Right kidney (tissue), 1 donor: ENCODE data around the gene HASPIN.
"Not testable (repeated sequence)": the region's sequence is repeated elsewhere in the genome, so short reads cannot be mapped to it uniquely, and the experiment has no call there.

ENCODE experiments used
- DNase-seq: peaks from one replicate; pipeline ENCODE4 v3.0.0-alpha.2; 2016

Gene HASPIN

GRCh38 chr17:3695723-3696411 is 27.8 kb upstream of the HASPIN start, which contains the start of gene P2RX5:
Gene P2RX5 (minus strand): TSS chr17:3696155. CDS start chr17:3696005, 150 bp downstream.
- DNase-seq, result peak; percentile 61

- no peak for DNase-seq
Measured at GRCh38 chr17:3697103-3697476, 26.6 kb upstream of the HASPIN start.

GRCh38 chr17:3698139-3698538 is 25.6 kb upstream of the HASPIN start:
- no peak for DNase-seq

GRCh38 chr17:3699951-3700350 is 23.8 kb upstream of the HASPIN start:
- no peak for DNase-seq

GRCh38 chr17:3702041-3702539 is 21.6 kb upstream of the HASPIN start:
- DNase-seq, result not testable (repeated sequence)

- no peak for DNase-seq
Measured at GRCh38 chr17:3704931-3705717, 18.6 kb upstream of the HASPIN start.

- not testable (repeated sequence) for DNase-seq
Measured at GRCh38 chr17:3705718-3705984, 18.1 kb upstream of the HASPIN start.

- no peak for DNase-seq
Measured at GRCh38 chr17:3708366-3708765, 15.3 kb upstream of the HASPIN start.

GRCh38 chr17:3710951-3711383 is 12.7 kb upstream of the HASPIN start:
- DNase-seq, result no peak

- DNase-seq, result no peak
Measured at GRCh38 chr17:3712811-3713463, 10.8 kb upstream of the HASPIN start.

GRCh38 chr17:3715296-3715695 is 8.4 kb upstream of the HASPIN start:
- DNase-seq, result no peak

GRCh38 chr17:3718201-3718600 is 5.5 kb upstream of the HASPIN start:
- DNase-seq, result no peak

GRCh38 chr17:3719265-3719664 is 4.4 kb upstream of the HASPIN start:
- no peak for DNase-seq

- DNase-seq, result no peak
Measured at GRCh38 chr17:3722716-3723115, 987 bp upstream of the HASPIN start.

GRCh38 chr17:3723188-3723555 is 531 bp upstream of the HASPIN start:
- DNase-seq, result no peak

GRCh38 chr17:3724378-3725077 is 825 bp downstream of the HASPIN start:
- DNase-seq, result no peak

- no peak for DNase-seq
Measured at GRCh38 chr17:3727041-3727440, 3.3 kb downstream of the HASPIN start.

GRCh38 chr17:3728099-3728498 is 4.4 kb downstream of the HASPIN start:
- DNase-seq, result not testable (repeated sequence)

GRCh38 chr17:3729881-3730280 is 6.2 kb downstream of the HASPIN start:
- no peak for DNase-seq

- DNase-seq, result no peak
Measured at GRCh38 chr17:3730881-3731429, 7.3 kb downstream of the HASPIN start.

GRCh38 chr17:3732210-3732621 is 8.5 kb downstream of the HASPIN start:
- DNase-seq, result no peak

GRCh38 chr17:3734911-3735276 is 11.2 kb downstream of the HASPIN start:
- DNase-seq, result not testable (repeated sequence)
